Stimulated activated CD8-positive, alpha-beta memory T cell treated with anti-CD3 and anti-CD28 coated beads, Interleukin-2, amount 100 ng/mL, for 48 hours (primary cell): ENCODE data around the gene HOXC11.

Source experiments
- DNase-seq, 2 donors: peaks; one replicate each; pipeline ENCODE4 v3.0.0-alpha.2; 2020; ENCODE audit warnings: low read depth in 2 of 2

The HOXC11 gene

GRCh38 chr12:53956914-53957536 is 15.9 kb upstream of the HOXC11 start:
- no peak for DNase-seq

- DNase-seq: no peak
Measured at GRCh38 chr12:53958128-53958527, 14.8 kb upstream of the HOXC11 start.

- no peak for DNase-seq
Measured at GRCh38 chr12:53959314-53959713, 13.6 kb upstream of the HOXC11 start.

- no peak for DNase-seq
Measured at GRCh38 chr12:53960187-53961024, 12.5 kb upstream of the HOXC11 start.

DNA sequence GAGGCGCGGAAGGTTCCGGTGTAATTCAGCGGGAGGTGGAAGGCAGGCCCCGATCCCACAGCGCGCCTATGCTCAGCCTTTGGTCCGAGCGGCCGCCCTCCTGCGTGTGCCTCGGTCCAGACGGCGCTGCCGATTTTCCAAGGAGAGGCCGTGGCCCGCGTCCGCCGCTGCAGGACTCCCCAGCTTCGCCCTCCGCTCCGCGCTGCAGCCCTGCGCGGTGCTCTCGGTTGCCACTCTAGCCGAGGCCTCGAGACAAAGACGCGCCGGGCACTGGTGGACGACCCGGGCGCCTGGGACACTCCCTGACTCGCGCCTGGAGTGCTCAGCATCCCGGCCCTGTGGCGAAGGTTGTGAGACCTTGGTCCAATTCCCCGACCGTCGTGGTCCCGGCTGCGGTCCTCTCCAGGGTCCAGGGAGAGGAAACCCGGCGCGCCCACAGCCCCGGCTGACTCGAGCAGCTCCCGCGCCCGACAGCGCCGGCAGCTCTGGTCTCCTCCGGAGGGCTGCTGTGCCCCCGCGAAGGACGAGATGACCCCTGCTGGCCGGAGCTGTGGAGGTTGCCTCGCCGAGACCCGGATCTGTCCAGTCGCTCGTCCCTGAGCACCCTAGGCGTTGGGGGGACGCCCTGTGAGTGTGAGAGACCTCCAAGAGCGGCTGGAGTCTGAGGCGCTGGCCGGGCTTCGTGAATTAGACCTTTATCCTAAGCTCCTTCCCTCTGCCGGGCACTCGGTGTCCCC is 11.7 kb upstream of the HOXC11 start:
- no peak for DNase-seq

GRCh38 chr12:53963005-53963404 is 9.9 kb upstream of the HOXC11 start:
- no peak for DNase-seq

- DNase-seq: no peak
Measured at GRCh38 chr12:53963434-53964314, 9.3 kb upstream of the HOXC11 start.

GRCh38 chr12:53964315-53964713 is 8.6 kb upstream of the HOXC11 start:
- no peak for DNase-seq

DNA sequence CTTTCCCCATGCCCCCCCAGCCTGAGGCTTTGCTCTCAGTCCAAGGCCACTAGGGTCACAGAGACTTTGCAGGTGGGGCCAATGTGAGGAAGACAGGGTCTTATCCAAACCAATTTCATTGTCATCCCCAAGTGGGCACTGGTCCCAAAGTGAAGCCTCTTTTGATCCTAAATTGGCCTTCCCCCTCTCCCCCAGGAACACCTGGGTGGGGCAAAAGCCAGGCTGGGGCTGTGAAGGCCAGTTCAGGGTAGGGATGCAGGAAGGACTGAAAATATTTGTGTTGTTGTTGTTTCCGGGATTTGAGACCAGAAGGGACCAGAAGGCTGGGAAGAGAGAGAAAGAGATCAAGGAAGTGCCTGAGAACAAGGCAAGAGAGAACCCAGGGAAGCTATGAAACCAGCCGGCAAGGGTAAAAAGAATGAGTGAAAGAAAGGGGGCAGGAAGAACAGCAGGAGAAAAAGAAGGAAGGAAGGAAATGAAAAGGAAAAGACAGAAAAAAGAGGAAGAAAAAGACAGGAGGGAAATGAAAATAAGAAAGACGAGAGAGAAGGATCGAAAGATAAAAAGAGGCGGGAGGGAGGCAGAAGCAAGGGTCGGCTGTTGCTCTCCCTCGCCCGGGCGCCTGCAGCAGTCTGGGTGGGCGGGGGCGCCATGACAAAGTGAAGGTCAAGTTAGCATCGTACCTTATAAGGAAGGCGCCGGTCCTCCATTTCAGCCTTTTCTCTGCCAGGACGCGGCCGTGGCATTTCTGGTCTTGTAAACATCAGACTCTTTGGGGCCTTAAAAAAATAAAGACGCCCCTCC is 7.4 kb upstream of the HOXC11 start:
- no peak for DNase-seq

DNA sequence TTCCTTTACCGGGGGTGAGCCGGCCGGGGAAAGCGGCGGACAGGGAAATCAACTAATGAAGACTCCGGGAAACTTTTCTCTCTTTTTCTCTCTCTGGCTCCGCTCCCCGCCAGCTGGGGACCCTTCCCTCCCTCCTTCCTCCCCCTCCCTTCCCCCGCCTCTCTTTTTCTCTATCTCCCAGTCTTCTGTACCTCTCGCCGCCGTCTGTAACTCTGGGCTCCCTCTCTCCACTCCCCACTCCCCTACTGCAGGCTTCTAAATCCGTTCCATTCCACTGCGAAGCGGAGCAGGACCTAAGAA is 6.9 kb upstream of the HOXC11 start:
- DNase-seq: no peak

DNA sequence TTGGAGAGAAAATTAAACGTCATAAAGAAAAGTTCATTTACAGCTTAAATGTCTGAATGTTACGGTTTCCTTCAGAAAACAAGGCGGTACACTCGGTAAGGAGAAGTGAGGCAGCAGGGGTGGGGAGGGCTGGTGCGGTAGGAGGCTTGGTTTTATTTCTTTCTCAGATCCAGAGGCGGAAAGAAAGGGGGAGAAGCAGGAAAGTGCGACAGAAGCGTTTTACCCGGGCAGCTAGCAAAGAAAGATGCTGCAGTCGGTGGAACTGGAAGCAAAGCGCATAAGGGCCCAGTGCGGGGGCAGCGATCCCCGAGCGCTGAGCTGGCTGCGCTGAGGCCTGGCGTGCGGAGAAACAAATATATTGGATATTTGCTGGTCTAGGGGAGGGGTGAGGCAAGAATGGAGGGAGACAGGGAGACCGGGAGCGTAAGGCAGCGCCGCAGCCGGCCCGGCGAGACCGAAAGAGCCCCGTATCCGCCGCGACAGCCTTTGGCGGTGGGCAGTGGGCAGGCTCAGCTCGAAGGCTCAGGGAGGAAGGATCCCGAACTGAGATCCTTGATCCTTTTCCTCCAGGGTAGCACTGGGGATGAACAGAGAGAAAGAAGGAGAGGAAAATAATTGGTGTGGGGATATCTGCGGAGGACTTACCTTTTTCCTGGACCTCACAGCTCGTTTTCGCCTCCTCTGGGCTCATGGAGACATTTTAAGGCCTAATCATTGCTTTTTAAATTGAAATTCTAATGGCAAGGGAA is 6.4 kb upstream of the HOXC11 start:
- no peak for DNase-seq

- DNase-seq: no peak
Measured at GRCh38 chr12:53967421-53967925, 5.5 kb upstream of the HOXC11 start.

DNA sequence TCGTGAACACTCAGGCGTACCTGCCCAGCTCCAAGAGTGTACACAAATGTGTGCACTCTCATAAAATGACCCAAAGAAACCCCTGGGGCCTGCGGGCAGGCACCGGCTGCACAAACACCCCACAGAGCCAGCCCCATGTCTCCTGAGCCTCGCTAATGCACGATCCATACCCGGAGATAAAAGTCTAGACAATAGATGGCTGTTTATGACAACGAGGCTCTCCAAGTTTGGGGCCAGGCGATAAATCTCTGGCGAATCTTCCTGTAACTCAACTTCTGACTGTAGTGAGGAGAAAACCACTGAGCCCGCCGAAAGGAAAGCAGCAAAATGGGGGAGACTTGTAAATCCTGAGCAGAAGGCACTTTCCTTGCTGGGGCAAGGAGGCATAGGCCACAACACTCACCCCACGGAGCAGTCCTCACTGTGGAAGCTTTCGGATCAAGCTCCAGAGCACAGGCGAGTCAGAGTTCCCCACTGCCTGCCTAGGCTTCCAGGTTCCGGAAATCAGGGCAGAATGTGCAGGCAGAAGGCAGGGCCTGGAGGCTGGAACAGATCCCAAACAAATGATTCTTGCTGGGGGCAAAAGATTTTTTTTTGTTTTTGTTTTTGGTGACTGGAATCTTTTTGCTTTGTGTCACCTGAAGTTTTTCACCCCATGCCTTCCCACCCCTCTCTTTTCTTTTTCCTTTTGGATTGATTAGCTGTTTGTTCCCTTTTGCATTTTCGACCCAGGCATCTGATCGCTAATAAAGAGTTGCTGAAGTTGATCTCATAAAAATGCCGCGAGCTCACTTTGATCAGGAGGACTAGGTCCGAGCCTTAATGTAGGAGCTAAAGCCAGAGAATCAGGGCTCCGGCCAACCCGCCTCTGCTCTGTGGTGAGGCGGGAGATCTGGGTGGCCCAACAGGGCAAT is 4.5 kb upstream of the HOXC11 start:
- no peak for DNase-seq

DNA sequence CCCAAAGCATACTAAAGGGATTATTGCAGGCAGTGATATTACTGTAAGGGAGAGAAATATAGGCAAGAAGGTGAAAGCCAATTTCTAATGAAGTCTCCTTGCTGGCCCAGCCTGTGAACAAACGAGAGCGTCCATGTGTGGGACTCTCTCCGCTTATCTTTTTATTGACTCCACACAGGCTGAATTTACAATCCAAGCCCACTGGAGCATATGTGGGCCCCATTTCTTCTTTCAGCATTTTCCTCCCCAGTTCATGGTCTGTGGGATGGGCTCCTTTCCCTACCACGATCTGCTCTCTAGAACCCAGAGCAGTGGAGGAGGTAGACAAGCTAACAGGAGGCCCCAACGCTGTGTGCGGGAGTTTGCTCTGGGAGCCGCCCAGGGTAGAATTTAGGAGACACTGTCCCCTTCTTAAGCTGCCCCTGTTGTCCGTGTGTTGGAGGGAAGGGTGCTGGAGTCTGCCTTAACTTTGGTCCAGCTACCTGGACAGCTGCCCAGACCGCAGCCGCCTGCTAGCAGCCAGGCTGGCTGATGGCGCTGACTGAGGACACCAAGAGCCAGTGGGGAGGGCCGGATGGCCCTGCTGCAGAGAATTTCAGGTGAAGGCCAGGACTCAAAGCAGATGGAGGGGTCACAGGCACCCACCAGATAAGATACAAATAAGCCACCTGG is 3.2 kb upstream of the HOXC11 start:
- no peak for DNase-seq

- DNase-seq: no peak
Measured at GRCh38 chr12:53970451-53970850, 2.5 kb upstream of the HOXC11 start.

- no peak for DNase-seq
Measured at GRCh38 chr12:53971129-53971528, 1.8 kb upstream of the HOXC11 start.

- no peak for DNase-seq
Measured at GRCh38 chr12:53971686-53972085, 1.2 kb upstream of the HOXC11 start.

DNA sequence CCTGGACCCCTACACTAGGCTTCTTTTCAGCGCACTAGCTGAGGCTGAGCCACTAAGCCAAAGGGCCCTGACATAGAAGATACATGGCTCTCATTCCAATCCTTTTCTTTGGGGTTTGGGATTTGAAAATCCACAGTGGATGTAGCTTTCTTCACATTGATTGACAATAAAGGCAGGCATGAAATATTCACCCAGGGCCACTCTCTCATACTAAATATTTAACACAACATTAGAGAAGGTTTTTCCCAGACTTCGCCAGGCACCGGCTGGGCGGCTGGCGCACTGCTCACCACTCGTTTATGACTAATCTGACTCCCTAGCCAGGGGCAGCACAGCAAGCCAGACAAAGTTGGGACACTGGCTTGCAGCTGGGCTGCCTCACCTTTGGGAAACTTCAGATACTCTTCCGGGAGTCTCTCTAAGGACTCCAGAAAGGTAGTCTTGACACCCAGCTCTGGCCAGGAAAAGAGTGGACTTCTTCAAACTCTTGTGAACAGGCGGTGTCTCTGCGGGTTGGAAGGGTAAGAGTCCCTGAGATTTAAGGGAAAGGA is 699 bp upstream of the HOXC11 start:
- no peak for DNase-seq
